Loucy (cell line): Measurements from ENCODE around the gene PAK5.

Experiments used
- H2AFZ ChIP-seq: fragments of 200-600 bp; sonication (generic); 2 replicates; pipeline ENCODE4 v1.6.0; 2016; ENCODE audit warnings: antibody characterized with exemption, mild to moderate bottlenecking, low read length, moderate library complexity
- H3F3A ChIP-seq: fragments of 200-600 bp; 2 replicates; pipeline ENCODE4 v1.6.0; 2016; ENCODE audit warnings: antibody characterized with exemption, low read depth, mild to moderate bottlenecking
- H3K27me3 ChIP-seq: fragments of 200-600 bp; sonication (generic); 2 replicates; pipeline ENCODE4 v1.6.1; 2014; ENCODE audit warnings: low read length, mild to moderate bottlenecking; ENCODE audit not compliant: insufficient read depth, poor library complexity, severe bottlenecking
- H3K36me3 ChIP-seq: fragments of 200-600 bp; sonication (generic); 2 replicates; pipeline ENCODE4 v1.6.1; 2016; ENCODE audit warnings: low read length; ENCODE audit not compliant: insufficient read depth
- H3K4me1 ChIP-seq: fragments of 200-600 bp; sonication (generic); 2 replicates; pipeline ENCODE4 v1.5.1; 2014; ENCODE audit warnings: low read length, mild to moderate bottlenecking; ENCODE audit not compliant: insufficient read depth, poor library complexity, severe bottlenecking
- H3K4me2 ChIP-seq: fragments of 200-600 bp; sonication (generic); 2 replicates; pipeline ENCODE4 v1.6.0; 2014; ENCODE audit warnings: antibody characterized with exemption, low read length, low read depth, mild to moderate bottlenecking; ENCODE audit not compliant: poor library complexity, severe bottlenecking
- H3K4me3 ChIP-seq: fragments of 200-600 bp; sonication (generic); 2 replicates; pipeline ENCODE4 v1.5.1; 2014; ENCODE audit warnings: low read length, mild to moderate bottlenecking, mixed read lengths; ENCODE audit not compliant: poor library complexity, severe bottlenecking
- H3K79me2 ChIP-seq: fragments of 200-600 bp; sonication (generic); 2 replicates; pipeline ENCODE4 v1.6.1; 2014; ENCODE audit warnings: low read length; ENCODE audit not compliant: insufficient read depth
- H3K9ac ChIP-seq: fragments of 200-600 bp; sonication (generic); 2 replicates; pipeline ENCODE4 v1.6.0; 2014; ENCODE audit warnings: mild to moderate bottlenecking, low read depth, low read length, moderate library complexity; ENCODE audit not compliant: poor library complexity, severe bottlenecking
- H3K9me2 ChIP-seq: fragments of 200-600 bp; sonication (generic); replicated peaks from 2 replicates; pipeline ENCODE4 v1.6.1; 2016; ENCODE audit warnings: low read depth, low read length, mixed read lengths
- H3K9me3 ChIP-seq: fragments of 200-600 bp; sonication (generic); 2 replicates; pipeline ENCODE4 v1.6.1; 2014; ENCODE audit warnings: mild to moderate bottlenecking, antibody characterized with exemption, low read length, low read depth; ENCODE audit not compliant: insufficient read depth
- H4K20me1 ChIP-seq: fragments of 200-600 bp; sonication (generic); 2 replicates; pipeline ENCODE4 v1.6.0; 2014; ENCODE audit warnings: antibody characterized with exemption, low read length, mild to moderate bottlenecking; ENCODE audit not compliant: insufficient read depth, poor library complexity, severe bottlenecking
- EZH2phosphoT487 ChIP-seq: fragments of 200-600 bp; IDR thresholded peaks from 2 replicates; pipeline ENCODE4 v1.6.1; 2018; ENCODE audit warnings: antibody characterized with exemption, mild to moderate bottlenecking, moderate library complexity, borderline replicate concordance
- TF ChIP-seq, protein P1 (sequence below): fragments of 200-600 bp; sonication (generic); conservative IDR thresholded peaks from 2 replicates; pipeline ENCODE4 v1.5.1; 2014; ENCODE audit warnings: mild to moderate bottlenecking, antibody characterized with exemption, low read length

The PAK5 gene

DNA sequence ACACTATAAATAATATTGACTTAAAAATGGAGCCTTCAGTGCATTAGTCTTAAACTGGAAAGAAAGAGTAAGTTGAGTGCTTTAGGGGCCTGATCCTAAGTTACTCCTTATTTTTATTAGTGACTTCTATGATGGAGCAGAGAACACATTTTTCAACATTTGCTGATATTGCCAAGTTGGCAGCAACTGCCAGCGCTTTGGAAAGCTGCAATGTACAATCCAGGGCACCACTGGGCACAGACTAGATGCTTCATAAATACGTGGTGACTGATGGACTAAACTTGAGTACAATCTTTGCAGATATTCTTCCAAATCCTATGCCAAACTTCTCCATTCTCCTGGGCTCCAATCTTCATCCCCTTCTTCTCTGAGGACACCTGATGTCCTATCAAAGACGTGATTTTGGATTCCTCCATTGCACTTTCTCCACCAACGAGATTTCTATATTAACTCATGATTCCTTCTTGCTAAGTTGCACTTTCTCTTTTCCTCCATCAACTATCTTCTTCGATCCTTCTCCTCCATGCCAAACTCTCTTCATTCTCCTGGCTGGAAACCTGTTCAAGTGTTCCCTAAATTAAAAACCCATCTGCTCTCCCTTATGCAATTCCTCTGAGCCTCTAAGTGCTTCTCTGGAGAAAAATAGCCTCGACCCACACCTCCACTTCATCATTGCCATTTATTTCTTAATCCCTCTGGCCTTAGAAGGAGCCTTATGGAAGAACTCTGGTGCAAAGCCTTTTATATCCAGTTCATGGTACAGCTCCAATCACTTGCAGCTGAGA lies 28.5 kb upstream of the PAK5 start:
- no peak overlapping the region for H3K4me3 ChIP-seq
- H3F3A ChIP-seq = no peaks in the 10 kb centered on the region
- no peak overlapping the region for H3K9ac ChIP-seq
- H3K79me2 ChIP-seq = no peaks in the 10 kb centered on the region
- no peak overlapping the region for H2AFZ ChIP-seq
- H4K20me1 ChIP-seq = no peaks in the 10 kb centered on the region
- TF ChIP-seq EZH2phosphoT487 = no peak
- TF ChIP-seq, protein P1, sequence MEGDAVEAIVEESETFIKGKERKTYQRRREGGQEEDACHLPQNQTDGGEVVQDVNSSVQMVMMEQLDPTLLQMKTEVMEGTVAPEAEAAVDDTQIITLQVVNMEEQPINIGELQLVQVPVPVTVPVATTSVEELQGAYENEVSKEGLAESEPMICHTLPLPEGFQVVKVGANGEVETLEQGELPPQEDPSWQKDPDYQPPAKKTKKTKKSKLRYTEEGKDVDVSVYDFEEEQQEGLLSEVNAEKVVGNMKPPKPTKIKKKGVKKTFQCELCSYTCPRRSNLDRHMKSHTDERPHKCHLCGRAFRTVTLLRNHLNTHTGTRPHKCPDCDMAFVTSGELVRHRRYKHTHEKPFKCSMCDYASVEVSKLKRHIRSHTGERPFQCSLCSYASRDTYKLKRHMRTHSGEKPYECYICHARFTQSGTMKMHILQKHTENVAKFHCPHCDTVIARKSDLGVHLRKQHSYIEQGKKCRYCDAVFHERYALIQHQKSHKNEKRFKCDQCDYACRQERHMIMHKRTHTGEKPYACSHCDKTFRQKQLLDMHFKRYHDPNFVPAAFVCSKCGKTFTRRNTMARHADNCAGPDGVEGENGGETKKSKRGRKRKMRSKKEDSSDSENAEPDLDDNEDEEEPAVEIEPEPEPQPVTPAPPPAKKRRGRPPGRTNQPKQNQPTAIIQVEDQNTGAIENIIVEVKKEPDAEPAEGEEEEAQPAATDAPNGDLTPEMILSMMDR = no peak
- no peaks in the 10 kb centered on the region for H3K4me1 ChIP-seq
- H3K36me3 ChIP-seq = no peaks in the 10 kb centered on the region
- no peak overlapping the region for H3K4me2 ChIP-seq
- no peaks in the 10 kb centered on the region for H3K27me3 ChIP-seq
- H3K9me2 ChIP-seq = no peaks in the 10 kb centered on the region
- H3K9me3 ChIP-seq = no peaks in the 10 kb centered on the region

DNA sequence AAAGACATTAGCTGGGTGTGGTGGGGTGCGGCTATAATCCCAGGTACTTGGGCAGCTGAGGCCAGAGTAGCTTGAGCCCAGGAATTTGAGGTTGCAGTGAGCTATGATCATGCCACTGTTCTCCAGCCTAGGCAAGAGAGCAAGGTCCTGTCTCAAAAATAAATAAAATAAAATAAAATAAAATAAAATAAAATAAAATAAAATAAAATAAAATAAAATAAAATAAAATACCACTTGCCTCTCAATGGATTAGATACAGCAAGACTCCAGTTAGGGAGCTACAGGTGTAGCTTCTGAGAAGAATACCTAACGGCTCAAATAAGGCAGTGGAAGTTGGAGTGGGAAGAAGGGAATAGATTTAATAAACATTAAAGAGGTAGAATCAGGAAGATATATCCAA lies 13.7 kb upstream of the PAK5 start:
- H3K9me3 ChIP-seq = no peaks in the 10 kb centered on the region
- H3K27me3 ChIP-seq = no peaks in the 10 kb centered on the region
- TF ChIP-seq EZH2phosphoT487 = no peak
- TF ChIP-seq, protein P1 = no peak
- H3K9me2 ChIP-seq = no peaks in the 10 kb centered on the region
- H3K36me3 ChIP-seq = no peaks in the 10 kb centered on the region
- no peaks in the 10 kb centered on the region for H3F3A ChIP-seq
- no peak overlapping the region for H2AFZ ChIP-seq
- no peak overlapping the region for H3K4me2 ChIP-seq
- H3K4me1 ChIP-seq = no peaks in the 10 kb centered on the region
- H3K9ac ChIP-seq = no peak overlapping the region
- H3K4me3 ChIP-seq = no peak overlapping the region
- no peaks in the 10 kb centered on the region for H3K79me2 ChIP-seq
- H4K20me1 ChIP-seq = no peaks in the 10 kb centered on the region

DNA sequence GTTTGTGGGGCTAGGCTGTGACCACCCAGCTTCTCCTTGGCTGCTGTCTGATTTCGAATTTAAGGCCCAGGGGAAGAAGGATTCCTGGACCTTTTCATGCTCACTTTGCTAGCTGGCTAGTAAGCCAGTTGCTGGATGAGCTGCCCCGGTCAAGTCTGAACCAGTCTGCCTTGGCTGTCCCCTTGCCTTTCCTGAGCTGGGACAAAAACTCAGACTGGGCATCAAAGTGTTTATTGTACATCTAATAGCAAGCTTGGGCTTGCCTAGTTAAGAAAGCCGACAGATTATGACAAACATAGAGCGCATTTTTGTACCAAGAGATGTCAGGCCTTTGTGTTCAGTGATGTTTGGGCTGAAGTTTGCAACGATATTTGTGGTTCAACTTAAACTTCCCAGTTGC lies 750 bp upstream of the PAK5 start:
- Histone ChIP-seq H3K4me3 (no peak overlapping the region), H3K9me2 (no peaks in the 10 kb centered on the region), H3K79me2 (no peaks in the 10 kb centered on the region), H3K27me3 (no peaks in the 10 kb centered on the region), H2AFZ (no peak overlapping the region), H3K9ac (no peak overlapping the region), H3K4me2 (no peak overlapping the region), H3K9me3 (no peaks in the 10 kb centered on the region), H3K4me1 (no peaks in the 10 kb centered on the region), H4K20me1 (no peaks in the 10 kb centered on the region), H3F3A (no peaks in the 10 kb centered on the region), H3K36me3 (no peaks in the 10 kb centered on the region)
- TF ChIP-seq, protein P1 = no peak
- TF ChIP-seq EZH2phosphoT487 = no peak
